ENCODE measurements around the gene RARG. TPM values are rescaled to one million over a fixed set of nuclear protein-coding genes. Genes with fewer than 3 reads are reported as not detected.

RARG gene
- total and polyA plus RNA-seq, 2 of the 4 experiments (the other 2 are of a cell fraction), result 7.9 to 30.9 TPM

DNA sequence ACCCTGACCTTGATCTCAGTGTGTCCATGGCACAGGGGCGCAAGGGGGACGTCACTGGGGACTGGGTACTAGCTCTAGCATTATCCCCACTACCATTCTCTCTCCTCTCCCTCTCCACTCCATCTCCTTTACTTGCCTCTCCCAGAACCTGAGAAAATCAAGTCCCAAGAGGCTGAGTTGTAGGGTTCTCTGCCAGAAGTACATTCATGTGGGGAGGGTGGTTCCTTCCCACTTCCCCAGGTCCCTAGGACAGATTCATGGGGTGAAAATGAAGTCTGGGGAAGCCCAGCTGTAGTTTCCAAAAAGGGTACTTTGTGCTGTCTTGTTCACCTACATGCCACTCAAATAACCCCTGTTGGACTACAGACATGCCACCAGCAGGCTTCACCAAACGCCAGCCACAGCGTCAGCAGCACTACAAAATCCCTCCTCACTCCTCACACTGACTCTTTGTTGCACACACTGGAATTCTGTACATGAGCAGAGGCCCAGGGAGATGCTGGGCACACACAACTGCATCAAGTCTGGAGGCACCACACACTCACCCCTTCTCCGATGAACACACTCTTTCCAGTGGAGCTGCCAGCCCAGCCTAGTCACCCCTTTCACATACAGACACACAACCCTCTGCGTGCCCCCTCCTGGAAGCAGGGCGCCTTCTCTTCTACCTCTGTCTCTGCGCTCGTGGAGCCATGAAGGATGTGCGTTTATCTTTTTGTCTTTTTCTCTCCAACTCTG, 6.9 kb downstream of the RARG start (continued):
- TF ChIP-seq RAD21 (IDR thresholded peaks at IDR 0.05; ENCODE audit: low read length) (no peak), POLR2A (IDR thresholded peaks at IDR 0.05; ENCODE audit: low read depth, low read length) (no peak)

DNA sequence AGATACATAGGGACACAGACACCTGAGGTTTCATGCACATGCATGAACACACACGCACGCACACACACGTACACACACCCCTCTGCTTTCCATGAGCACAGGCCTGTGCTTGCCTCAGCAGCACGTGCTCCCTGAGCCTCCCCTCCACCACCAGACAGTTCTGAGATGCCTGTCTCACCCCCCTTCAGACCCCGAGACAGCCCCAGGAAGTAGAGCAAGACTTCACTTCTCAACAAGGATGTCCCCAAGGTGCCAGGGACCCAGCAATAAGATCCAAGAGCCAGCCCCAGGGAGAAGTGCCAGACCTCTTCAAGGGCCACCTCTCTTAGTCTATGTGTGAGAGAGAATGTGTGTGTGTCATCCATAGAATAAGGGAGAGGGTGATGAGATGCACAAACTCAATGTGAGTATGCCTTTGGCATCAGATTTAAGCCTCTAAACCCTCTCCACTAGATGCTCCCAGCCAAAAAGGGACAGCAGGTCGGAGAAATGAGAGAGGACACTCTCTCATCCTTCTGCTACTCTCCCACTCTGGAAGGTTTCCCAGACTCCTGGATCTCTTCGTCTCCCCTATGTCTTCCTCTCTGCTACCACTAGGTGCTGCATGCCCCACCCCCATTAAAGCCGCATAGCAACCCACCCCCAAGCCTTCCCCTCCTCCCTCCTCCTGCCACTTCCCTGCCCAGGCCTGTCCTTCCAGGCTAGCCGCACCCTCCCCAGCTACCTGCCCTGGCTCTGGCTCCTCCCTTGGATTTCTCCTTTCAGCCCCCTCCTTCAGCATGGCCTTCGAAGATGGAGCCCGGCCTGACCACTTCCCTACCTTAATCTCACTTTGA, 7.7 kb downstream of the RARG start:
- ATAC-seq (ENCODE audit: low read depth), result no peak
- POLR2A ChIA-PET (ENCODE audit: unreplicated experiment), result interaction anchor here (0.6 kb wide), 1 partner anchor 75 kb away, joined by 3 read pairs; no protein-coding TSS in a partner anchor

More for the DNA sequence above, 7.7 kb downstream of the RARG start:
- no peaks in the 10 kb centered on the region for H3K9me3 ChIP-seq (ENCODE audit: control insufficient read depth, insufficient read depth, low read length)
- peak overlapping the region; percentile 87 for H2BK120ac ChIP-seq (ENCODE audit: low read depth, low read length)
- peak overlapping the region; percentile 95 for H3K14ac ChIP-seq (replicated peaks; ENCODE audit: low read depth, low read length)
- DNase-seq, result no peak
- H4K91ac ChIP-seq (ENCODE audit: insufficient read depth, low read depth, low read length), result peak overlapping the region; percentile 88
- peaks cover 0 to 44% of the 10 kb centered on the region in 2 experiments; a peak in 3 of 4 replicates for H3K79me1 ChIP-seq (ENCODE audit: low read depth in 1 of 2, low read length in 2 of 2)
- H4K20me1 ChIP-seq (ENCODE audit: insufficient read depth, low read length), result peaks cover 4% of the 10 kb centered on the region
- H3K4me2 ChIP-seq (ENCODE audit: low read depth, low read length), result no peak overlapping the region
- peak overlapping the region; percentile 92 for H2AK5ac ChIP-seq (ENCODE audit: low read depth, low read length)
- H3K27ac ChIP-seq (ENCODE audit: insufficient read depth, low read length), result peak overlapping the region; percentile 80; the same call in 1 of the 2 replicates
- peak overlapping the region; percentile 86 for H4K5ac ChIP-seq (ENCODE audit: low read depth, low read length)
- 57% methylated on average over 2 of the region's 11 CpGs; no CpG with 5 or more reads in 1 of the 2 experiments for WGBS, 2 experiments (ENCODE audit: extremely low coverage in 2 of 2, insufficient read length in 1 of 2)
- H2AFZ ChIP-seq (replicated peaks; ENCODE audit: low read length, poor library complexity), result peak overlapping the region; percentile 44
- peak overlapping the region; percentile 98 for H3K4ac ChIP-seq (ENCODE audit: low read depth, low read length)
- in situ Hi-C loops (cut with MboI; ENCODE audit: low sequenced_read_pairs), result no loop called here
- TF ChIP-seq, protein P1, sequence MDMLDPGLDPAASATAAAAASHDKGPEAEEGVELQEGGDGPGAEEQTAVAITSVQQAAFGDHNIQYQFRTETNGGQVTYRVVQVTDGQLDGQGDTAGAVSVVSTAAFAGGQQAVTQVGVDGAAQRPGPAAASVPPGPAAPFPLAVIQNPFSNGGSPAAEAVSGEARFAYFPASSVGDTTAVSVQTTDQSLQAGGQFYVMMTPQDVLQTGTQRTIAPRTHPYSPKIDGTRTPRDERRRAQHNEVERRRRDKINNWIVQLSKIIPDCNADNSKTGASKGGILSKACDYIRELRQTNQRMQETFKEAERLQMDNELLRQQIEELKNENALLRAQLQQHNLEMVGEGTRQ (IDR thresholded peaks at IDR 0.05; ENCODE audit: low read depth, low read length), result no peak
- TF ChIP-seq, protein P2, sequence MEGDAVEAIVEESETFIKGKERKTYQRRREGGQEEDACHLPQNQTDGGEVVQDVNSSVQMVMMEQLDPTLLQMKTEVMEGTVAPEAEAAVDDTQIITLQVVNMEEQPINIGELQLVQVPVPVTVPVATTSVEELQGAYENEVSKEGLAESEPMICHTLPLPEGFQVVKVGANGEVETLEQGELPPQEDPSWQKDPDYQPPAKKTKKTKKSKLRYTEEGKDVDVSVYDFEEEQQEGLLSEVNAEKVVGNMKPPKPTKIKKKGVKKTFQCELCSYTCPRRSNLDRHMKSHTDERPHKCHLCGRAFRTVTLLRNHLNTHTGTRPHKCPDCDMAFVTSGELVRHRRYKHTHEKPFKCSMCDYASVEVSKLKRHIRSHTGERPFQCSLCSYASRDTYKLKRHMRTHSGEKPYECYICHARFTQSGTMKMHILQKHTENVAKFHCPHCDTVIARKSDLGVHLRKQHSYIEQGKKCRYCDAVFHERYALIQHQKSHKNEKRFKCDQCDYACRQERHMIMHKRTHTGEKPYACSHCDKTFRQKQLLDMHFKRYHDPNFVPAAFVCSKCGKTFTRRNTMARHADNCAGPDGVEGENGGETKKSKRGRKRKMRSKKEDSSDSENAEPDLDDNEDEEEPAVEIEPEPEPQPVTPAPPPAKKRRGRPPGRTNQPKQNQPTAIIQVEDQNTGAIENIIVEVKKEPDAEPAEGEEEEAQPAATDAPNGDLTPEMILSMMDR (conservative IDR thresholded peaks at IDR 0.05; ENCODE audit: low read depth, low read length), result peak; percentile 27; the same call in 1 of the 2 replicates
- no peak for TF ChIP-seq NFE2L2 (IDR thresholded peaks at IDR 0.05; ENCODE audit: low read depth, low read length)
- peak overlapping the region; percentile 36 for H2BK5ac ChIP-seq (ENCODE audit: low read depth, low read length, poor library complexity, severe bottlenecking)
- H3K18ac ChIP-seq (ENCODE audit: low read depth, low read length), result peak overlapping the region; percentile 68
- 0 out of 3 replicates have a peak overlapping the region, but pooled peaks have one; percentile 89 for H2BK15ac ChIP-seq (ENCODE audit: low read depth, low read length)
- H3K27me3 ChIP-seq (ENCODE audit: control insufficient read depth, insufficient read depth, low read length), result no peaks in the 10 kb centered on the region
- peak overlapping the region; percentile 61; the same call in 1 of the 2 replicates for H2BK20ac ChIP-seq (ENCODE audit: low read depth, low read length)
- intact Hi-C loops (cut with micrococcal nuclease), result no loop called here
- H3K23ac ChIP-seq (ENCODE audit: low read depth, low read length), result peak overlapping the region; percentile 72
- peak overlapping the region; percentile 77; the same call in 1 of the 2 replicates for H3K56ac ChIP-seq (ENCODE audit: extremely low read depth, insufficient read depth, low read length)
- H3K4me1 ChIP-seq (ENCODE audit: control insufficient read depth, insufficient read depth, low read length), result peaks cover 32% of the 10 kb centered on the region
- H3K9me1 ChIP-seq (ENCODE audit: insufficient read depth, low read length), result peaks cover 26% of the 10 kb centered on the region
- dilution Hi-C loops (cut with HindIII; ENCODE audit: low sequenced_read_pairs, unreplicated experiment), result no loop called here
- CTCF ChIA-PET, result no interaction called here
- no TSS peak for BruUV-seq (replicated peaks)
- no peak overlapping the region for H3K4me3 ChIP-seq (ENCODE audit: insufficient read depth, low read depth, low read length)
- H4K8ac ChIP-seq (ENCODE audit: low read depth in 2 of 2, low read length in 2 of 2), result peak overlapping the region; percentile 73 to 98
- peak overlapping the region; percentile 92 for H2AK9ac ChIP-seq (replicated peaks; ENCODE audit: low read depth, low read length, poor library complexity)
- peaks cover 4% of the 10 kb centered on the region; the same call in 1 of the 2 replicates for H3K36me3 ChIP-seq (ENCODE audit: control insufficient read depth, insufficient read depth, low read length)
- peak overlapping the region; percentile 90 for H3K9ac ChIP-seq (ENCODE audit: low read depth, low read length)
